HG03159 (cell line): ENCODE measurements around the gene MTHFSD.

ENCODE experiments used
- ATAC-seq: cut with Tn5 transposase; IDR thresholded peaks from one replicate; pipeline ENCODE4 v1.9.1; 2021; ENCODE audit warnings: mild to moderate bottlenecking, moderate library complexity; ENCODE audit not compliant: unreplicated experiment

The MTHFSD gene

DNA sequence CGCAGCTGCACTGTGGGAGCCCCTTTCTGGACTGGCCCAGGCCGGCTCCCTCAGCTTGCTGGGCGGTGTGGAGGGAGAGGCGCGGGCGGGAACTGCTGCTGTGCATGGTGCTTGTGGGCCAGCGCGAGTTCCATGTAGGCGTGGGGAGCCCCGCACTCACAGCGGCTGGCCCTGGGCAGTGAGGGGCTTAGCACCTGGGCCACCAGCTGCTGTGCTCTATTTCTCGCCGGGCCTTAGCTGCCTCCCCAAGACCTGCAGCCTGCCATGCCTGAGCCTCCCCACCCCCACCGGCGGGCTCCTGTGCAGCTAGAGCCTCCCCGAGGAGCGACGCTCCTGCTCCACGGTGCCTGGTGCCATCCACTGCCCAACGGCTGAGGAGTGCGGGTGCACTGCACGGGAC, 1.7 kb downstream of the MTHFSD start:
- no peak for ATAC-seq

DNA sequence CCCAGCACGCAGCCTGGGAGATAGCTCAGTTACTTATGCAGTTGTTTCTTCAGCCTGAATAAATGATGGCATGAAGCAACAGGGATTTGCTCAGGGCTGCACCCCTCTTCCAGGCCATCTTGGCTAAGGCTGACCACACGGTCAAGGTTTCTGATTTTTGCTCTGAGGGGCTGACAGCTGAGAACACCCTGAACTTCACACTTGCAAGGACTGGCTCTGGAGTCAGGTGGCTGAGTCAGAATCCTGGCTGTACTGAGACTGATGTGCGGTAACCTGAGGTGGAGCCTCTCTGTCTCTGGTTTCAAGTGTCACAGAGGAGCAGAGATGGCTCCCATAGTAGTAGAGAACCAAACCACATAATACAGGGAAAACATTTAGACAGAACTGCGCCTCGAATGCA, 4.8 kb downstream of the MTHFSD start:
- ATAC-seq = no peak

DNA sequence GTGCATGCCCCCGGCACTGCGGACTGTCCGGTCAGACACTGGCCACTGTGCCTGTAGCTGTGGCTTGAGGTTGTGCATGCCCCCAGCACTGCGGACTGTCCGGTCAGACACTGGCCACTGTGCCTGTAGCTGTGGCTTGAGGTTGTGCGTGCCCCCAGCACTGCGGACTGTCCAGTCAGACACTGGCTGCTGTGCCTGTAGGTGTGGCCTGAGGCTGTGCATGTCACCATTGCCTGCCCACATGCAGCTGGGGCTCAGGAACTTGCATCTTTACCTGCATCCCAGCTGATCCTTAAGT, 5.2 kb downstream of the MTHFSD start:
- ATAC-seq = no peak

DNA sequence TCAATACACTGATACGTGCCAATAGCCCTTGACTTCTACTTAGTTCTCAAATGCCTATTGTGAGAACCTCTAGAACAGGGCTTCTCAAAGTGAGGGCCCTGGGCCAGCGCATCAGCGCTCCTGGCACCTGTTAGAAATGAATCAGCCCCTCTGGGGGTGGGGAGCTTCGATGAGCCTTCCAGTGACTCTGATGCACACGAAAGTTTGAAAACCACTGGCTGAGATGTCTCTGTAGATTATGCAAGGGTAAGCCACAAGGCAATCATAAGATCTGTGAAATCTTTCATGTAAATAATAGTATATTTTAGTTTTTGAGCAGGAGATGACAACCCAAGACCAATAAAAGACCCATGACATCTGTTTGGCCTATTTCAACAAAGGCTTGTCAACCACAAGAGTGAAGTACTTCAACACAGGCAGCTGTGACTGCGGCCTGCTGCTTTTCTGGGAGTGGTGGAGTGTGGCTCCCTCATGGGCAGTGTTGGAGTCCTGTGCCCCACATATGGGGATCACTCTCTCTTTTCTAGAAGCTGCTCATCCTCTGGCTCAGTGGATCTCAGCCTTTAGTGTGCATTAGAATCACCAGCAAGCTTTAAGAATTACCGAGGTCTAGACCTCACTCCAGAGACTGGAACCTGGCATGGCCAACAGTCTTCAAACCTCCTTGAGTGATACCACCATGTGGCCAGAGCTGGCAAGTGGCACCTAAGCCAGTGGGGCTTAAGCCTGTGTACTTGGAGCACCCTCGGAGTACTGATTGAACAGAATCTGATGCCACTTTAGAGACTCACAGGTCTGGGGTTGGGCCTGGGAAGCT, 5.8 kb downstream of the MTHFSD start:
- ATAC-seq = no peak

DNA sequence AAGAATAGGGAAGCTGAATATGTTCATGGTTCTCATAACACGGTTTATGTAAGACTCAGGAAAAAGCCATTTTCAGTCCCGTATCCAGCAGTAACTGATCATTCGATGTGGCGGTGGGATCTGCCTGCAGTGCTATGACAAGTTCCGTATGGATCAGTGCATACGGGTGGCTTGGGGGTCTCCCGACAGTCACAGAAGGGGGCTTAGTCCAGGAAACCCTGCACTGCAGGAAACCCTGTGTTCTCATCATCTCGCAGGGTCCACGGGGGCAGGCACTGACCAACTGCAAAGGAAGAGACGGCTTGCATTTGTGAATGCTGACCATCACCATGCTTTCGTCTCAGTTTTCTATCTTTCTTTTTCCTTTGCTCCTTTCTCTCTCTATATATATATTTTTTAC, 7.7 kb downstream of the MTHFSD start:
- no peak for ATAC-seq

DNA sequence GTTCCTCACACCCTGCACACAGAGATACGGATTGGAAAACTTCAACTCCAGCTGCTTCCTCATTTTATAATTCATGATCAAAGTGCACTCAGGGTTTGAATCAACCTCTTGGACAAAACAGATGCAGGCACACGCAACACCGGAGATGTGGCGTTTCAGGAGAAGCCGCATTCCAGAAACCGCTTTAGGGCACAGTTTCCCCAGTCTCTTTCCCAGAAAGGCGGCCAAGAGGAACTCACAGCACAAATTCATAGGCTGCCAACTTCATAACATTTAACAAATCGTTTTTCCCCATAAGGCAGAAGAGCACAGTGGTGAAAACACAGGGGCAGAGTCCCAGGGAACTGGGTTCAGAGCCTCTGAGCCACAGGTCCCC, 8.4 kb downstream of the MTHFSD start:
- ATAC-seq = no peak

DNA sequence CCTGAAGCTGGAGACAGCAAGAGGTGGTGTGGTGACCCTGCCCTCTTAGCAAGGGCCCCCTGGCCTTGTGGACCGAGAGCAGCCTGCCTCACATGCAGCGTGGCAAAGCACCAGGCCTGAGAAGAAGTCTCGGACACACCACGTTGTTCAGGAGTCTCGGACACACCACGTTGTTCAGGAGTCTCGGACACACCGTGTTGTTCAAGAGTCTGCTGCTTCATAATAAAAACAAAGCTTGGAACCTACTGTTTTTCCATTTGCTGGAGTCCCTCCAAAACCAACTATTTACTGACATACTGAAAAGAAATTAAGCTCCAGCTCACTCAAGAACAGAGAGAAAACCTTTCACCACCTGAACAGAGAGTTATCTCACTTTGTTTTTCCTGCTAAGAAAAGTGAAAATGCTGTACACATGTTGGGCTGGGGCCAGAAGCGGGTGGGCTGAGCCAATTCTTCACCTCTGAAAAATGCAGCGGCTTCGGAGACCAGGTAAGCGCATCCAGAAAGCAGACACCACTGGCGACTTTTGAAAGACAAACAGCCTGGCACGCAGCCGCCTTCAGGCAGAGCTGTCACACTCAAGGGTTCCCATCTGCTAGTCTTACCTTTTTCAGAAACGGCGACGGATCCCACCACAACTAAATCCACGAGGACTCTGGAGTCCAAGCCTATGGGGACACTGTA, 8.9 kb downstream of the MTHFSD start:
- ATAC-seq = no peak

DNA sequence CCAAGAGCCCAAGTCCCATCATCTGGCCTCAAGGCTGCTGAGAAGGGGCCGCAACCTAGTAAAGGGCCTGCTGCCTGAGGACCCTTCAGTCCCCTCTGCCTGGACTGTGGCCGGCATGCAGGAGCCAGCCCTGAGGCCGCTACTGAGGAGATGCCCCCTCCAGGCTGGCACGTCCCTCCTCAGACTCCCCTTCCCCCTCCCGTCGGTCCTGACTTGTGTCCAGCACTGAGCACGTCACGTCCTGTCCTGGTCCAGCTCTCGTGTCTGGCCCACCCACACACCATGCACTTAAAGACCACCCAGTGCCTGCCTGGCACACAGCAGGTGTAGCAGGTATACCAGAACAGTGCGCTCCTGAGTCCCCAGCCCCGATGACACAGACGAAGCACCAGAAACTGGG, 9.6 kb downstream of the MTHFSD start:
- ATAC-seq = no peak

DNA sequence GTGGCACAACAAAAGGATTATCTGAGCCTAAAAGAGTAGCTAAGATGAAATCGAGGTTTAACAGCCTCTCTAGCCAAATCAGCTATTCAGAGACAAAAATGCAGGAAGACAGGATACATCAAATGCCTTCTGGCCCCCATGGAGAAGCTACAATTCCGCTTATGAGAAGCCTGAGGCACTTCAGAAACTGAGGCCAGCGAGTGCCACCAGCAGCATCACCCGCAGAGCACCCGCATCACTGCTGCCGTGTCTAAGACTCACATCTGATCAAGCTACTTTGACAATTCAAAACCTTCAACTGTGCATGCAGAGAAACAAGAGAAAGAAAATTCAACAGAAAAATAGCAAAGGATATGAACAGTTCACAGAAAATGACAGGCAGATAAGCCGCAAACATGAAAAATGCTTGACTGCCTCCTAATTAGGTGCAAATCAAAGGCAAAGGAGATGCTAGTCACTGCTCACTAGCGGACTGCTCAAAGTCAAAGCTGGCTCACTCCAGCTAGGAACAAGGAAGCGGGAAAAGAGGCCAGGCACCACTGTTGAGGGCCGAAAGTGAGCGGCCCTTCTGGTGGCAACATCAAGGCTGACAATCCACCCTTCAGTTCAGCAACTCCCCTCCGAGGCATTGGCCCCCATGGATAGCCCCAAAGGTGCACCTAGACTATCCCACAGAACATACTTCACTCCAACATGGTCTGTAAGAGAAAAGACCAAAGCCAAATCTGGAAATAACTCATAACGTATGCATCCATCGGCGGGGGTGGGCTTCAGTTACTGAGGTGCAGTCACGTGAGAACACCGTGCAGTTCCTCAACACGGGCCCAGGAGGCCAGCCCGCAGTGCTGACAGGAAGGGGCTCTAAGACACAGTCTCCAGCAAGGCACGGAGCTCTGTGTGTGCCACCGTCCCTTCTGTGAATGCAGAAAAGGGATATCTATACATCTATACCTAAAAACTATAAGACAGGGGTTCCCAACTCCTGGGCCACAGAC, 12.0 kb downstream of the MTHFSD start:
- no peak for ATAC-seq

DNA sequence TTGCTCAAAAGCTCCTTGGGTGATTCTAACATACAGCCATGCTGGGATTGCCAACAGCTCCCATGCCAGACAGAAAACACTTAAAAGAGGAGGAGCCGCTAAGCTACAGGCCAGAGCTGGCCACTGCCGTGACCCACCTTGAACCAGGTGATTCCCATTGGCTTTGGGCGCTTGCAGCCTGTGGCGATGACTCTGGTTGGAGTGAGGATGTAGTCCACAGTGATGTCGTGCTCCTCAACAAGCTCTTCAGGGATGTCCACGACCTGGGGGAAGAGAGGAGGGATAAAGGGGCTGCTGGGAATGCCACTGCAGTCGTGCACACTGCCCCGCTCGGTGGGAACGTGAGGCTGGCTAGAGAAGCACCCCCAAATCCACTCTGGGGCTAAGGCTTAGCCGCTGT, 13.5 kb downstream of the MTHFSD start:
- ATAC-seq = no peak

DNA sequence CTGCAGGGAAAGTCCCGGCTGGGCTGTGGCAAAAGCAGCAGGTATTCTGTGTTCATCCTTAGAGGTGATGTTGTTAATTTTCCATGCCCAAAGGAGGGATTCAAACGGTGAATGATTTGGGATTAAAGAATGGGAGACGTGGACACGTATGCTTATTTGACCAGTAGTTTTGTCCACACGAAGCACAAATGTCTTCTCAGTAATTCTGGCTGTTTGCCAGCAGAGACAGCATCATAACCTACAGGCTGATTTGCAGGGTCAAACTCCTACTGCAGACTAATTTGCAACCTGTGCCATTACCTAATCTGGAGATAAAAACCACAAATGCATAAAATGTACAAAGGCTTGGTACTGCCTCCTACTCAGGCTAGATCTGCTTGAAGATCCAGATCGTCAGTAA, 14.1 kb downstream of the MTHFSD start:
- ATAC-seq = no peak

DNA sequence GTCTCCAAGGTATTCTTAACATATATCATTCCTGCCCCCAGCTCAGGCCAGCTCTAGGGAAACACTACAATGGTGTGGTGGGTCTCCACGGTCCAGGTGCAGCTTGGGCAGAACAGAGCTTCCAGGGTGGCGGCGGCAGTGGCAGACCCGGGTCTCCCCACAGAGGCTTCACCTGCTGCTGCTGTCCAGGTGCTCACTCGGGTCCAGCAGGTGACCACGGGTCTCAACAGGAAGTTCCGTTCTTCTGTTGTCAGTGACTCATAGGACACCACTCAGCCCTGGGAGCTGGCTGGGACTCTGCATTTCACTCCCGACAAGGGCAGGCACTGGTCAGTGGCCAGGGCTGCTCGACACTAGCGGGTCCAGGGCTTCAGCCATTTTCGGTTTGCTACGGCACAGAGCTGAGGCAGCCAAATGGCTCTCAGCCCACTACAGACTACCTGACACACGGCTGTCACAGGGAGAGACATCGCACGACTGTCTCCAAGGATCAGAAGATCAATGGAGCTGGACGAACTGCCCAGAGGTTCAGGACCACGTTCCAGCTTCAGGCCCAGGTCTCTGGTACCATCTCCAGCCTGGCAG, 16.7 kb downstream of the MTHFSD start:
- no peak for ATAC-seq

DNA sequence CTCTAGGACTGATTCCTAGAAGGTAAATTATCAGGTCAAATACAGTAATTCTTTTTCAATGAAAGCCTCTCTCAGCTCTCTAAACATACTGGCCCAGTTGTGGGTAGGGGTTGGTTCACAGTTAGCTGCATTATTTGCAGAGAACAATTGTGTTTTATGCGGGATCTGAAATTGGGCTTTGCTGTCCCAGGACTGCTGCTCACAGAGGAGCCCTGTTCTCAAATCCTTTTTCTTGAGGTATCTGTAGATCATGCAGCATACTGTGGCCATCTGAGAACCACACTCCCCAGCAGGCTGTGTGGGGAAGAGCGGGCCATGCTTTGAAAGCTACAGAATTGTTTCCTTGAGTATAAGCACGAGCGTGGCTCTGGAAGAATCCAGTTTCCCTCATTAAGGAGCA, 17.5 kb downstream of the MTHFSD start:
- ATAC-seq = no peak

DNA sequence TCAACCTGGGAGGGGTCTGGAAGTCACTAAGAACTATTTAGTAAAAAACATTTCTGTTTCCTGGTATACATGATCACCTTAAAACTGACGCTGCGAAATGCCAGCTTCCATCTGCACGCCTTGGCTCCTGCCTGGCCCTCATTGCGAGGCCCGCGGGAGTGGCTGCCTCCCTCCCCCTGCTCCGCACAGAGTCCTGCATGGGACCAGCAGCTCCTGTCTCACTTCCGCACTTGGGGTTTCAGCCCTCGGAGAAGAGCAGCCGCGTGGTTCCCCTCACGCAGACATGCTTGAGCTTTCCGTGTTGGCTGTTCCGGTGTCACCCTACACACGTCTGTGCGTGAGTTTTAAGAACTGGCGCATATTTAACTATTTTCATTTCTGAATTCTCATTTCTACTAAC, 18.4 kb downstream of the MTHFSD start:
- ATAC-seq = no peak

DNA sequence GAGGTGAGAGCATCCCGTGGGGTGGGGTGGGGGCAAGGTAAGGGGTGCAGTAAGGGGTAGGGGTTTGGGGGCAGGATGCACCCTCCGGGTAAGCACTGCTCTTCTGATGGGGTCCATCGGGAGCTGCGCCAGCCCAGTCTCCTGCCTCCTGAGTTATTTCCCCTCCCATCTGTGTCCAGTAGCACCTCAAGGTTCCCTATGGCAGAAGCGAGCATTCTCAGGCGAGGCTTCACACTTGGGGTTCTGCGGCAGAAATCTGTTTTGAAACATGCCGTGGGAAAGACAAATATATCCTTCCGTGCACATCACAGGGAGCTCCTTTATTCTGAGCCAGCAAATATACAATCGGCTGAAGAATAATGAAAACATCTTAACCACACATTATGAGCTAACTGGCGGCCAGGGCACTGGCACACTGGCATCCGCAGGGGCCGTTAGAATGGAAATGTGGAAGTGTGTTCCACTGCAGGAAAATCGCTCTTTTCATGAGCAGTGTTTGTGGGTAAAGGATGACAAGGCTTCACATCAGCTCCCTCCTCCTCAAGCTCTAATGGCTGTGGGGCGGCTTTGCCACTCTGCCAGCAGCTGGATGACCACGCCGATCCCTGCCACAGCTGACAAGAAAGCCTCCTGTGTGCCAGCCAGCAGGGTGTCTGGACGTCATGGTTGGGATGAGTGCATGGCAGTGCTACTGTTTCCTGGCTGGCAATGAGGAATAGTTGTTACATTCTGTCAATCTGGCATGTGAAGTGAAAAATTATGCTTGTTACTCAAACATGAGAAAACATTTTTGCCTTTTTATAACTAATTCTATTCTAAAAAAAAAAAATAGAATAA, 20.0 kb downstream of the MTHFSD start:
- no peak for ATAC-seq

DNA sequence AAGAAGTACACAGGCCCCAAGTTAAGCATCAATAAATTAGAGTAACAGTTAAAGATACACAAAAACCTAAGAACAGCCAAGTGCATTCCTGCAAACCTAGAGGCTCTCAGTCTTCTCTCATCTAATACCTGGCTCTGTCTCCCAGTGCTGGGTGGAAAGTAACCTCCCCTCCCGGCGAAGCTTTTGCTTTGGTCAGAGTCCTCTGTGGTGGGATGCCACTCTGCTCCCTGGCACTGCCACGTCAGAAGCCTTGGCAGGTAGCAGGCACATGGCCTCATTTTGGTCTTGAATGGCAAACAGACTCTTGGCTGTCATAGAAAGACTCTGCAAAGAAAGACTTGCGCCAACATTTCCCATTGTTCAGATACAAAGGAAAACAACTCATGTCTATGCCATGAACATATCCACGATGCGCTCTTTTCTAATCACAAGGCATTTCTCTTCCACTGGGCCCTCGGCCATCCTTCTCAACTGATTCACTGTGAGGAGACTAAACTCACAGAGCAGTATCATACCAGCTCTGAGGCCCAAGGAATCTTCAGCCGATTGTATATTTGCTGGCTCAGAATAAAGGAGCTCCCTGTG, 21.2 kb downstream of the MTHFSD start:
- ATAC-seq = no peak

DNA sequence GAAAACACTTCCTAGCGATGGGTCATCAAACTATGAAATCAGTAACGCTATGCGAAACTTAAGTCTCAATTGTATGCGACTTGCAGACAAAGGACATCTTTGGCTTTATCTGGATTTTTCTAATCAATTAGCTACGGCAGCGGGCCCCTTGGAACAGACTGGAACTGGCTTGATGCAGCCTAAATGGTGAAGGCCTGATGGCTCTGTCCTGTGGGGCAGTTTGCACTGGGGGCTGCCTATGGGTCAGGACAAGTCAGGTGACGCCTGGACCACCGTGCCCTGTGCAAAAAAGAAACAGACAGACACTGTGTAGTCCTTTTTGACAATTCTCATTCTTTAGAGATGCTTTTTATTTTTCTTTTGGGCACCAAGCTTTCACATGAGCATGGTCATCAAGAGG, 22.0 kb downstream of the MTHFSD start:
- ATAC-seq = no peak

DNA sequence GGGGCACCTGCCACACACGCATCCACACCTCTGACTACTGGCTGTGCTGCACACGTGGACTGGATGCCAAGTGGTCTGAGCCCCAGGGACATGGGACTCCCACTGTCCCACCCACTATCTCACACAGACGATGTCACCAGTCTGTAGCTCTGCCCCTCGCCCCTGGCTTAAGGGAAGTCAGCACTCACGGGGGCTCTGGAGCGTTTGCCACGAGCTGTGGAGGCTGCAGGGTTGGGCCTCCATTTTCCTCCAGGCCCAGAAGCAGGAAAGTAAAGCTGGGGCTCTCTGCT, 22.6 kb downstream of the MTHFSD start:
- ATAC-seq = no peak

DNA sequence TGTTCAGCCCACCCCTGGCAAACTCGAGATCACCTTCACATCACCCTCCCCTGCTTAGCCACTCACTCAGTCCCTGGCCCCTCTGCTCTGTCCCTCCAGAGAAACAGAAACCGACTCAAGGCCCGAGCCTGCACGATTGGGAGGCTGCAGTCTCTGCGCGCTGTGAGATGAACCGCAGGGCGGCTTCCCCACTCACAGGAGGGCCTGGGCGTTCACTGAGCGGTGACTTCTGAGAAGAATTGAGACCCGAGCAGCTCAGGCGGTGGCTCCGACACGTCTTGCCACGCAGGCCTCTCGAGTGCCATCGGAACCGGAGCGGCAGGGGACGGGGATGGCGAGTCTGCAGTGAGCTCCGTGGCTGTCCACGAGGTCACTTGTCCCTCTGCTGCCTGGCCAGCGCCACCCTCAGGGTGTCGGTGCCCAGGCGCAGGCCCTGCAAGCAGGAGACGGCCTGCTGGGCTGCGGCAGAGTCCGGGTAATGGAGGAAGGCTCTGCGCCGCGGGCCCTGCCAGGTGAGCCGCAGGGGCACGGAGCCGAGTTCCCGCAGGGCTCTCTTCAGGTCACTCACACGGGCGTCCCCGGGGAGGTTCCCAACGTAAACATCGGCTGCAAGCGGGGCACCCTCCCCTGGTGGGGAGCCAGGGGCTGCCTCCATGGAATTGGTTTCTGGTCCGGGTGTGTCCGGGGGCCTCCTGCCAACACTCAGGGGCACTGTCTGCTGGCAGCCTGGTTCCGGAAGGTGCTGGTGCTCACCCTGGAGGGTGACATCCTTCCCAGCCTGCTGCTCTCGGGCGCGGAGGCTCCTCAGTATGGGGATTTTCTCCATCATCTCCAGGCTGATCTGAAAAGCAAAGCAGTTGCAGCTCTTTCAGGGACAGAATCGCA, 23.2 kb downstream of the MTHFSD start:
- no peak for ATAC-seq
